ENCODE data around the gene SLC4A7.
"Not testable (repeated sequence)": the region's sequence is repeated elsewhere in the genome, so short reads cannot be mapped to it uniquely, and the experiment has no call there.

SLC4A7 gene

GRCh38 chr3:27486336-27486735 lies 2.2 kb upstream of the SLC4A7 start:
- DNase-seq: no peak

- no peak for DNase-seq
Measured at GRCh38 chr3:27485866-27486265, 1.7 kb upstream of the SLC4A7 start.

GRCh38 chr3:27483117-27484014 lies 818 bp downstream of the SLC4A7 start:
- peak; percentile 72 for DNase-seq

GRCh38 chr3:27479806-27480543 lies 4.2 kb downstream of the SLC4A7 start:
- DNase-seq: no peak

GRCh38 chr3:27471923-27472550 lies 12.1 kb downstream of the SLC4A7 start:
- DNase-seq: no peak

- DNase-seq: no peak
Measured at GRCh38 chr3:27468283-27468886, 15.8 kb downstream of the SLC4A7 start.

- DNase-seq: no peak
Measured at GRCh38 chr3:27467545-27467944, 16.6 kb downstream of the SLC4A7 start.

- DNase-seq: no peak
Measured at GRCh38 chr3:27464646-27465045, 19.5 kb downstream of the SLC4A7 start.

- no peak for DNase-seq
Measured at GRCh38 chr3:27462228-27462627, 22.0 kb downstream of the SLC4A7 start.

GRCh38 chr3:27458929-27459328 lies 25.3 kb downstream of the SLC4A7 start:
- DNase-seq: no peak

- no peak for DNase-seq
Measured at GRCh38 chr3:27456554-27456953, 27.6 kb downstream of the SLC4A7 start.

GRCh38 chr3:27454914-27455313 lies 29.3 kb downstream of the SLC4A7 start:
- DNase-seq: no peak

- DNase-seq: no peak
Measured at GRCh38 chr3:27454461-27454860, 29.7 kb downstream of the SLC4A7 start.

GRCh38 chr3:27452368-27453090 lies 31.7 kb downstream of the SLC4A7 start:
- DNase-seq: no peak

GRCh38 chr3:27451842-27452241 lies 32.3 kb downstream of the SLC4A7 start:
- DNase-seq: no peak

- DNase-seq: no peak
Measured at GRCh38 chr3:27451251-27451650, 32.9 kb downstream of the SLC4A7 start.

GRCh38 chr3:27449530-27450150 lies 34.5 kb downstream of the SLC4A7 start:
- DNase-seq: no peak

- not testable (repeated sequence) for DNase-seq
Measured at GRCh38 chr3:27442995-27443394, 41.2 kb downstream of the SLC4A7 start.

GRCh38 chr3:27438352-27438751 lies 45.8 kb downstream of the SLC4A7 start:
- DNase-seq: not testable (repeated sequence)

GRCh38 chr3:27431116-27431515 lies 53.1 kb downstream of the SLC4A7 start:
- no peak for DNase-seq

- no peak for DNase-seq
Measured at GRCh38 chr3:27429909-27430308, 54.3 kb downstream of the SLC4A7 start.

GRCh38 chr3:27428446-27428845 lies 55.7 kb downstream of the SLC4A7 start:
- no peak for DNase-seq
